HUES48 (cell line): ENCODE results near the gene CCNL2.

Source experiments
- H3K27ac ChIP-seq: one replicate; pipeline ENCODE4 v1.7.0; 2013; ENCODE audit warnings: low read depth, low read length, inconsistent platforms
- H3K27me3 ChIP-seq: 2 replicates; pipeline ENCODE4 v1.6.1; 2013; ENCODE audit warnings: mild to moderate bottlenecking, low read length; ENCODE audit not compliant: control insufficient read depth, insufficient read depth
- H3K36me3 ChIP-seq: 2 replicates; pipeline ENCODE4 v1.6.1; 2013; ENCODE audit warnings: low read length; ENCODE audit not compliant: control insufficient read depth, insufficient read depth
- H3K4me1 ChIP-seq: 2 replicates; pipeline ENCODE4 v1.6.1; 2013; ENCODE audit warnings: mild to moderate bottlenecking, low read length; ENCODE audit not compliant: control insufficient read depth, insufficient read depth
- H3K4me3 ChIP-seq: 2 replicates; pipeline ENCODE4 v1.5.1; 2013; ENCODE audit warnings: mild to moderate bottlenecking, low read depth, low read length
- H3K9ac ChIP-seq: 2 replicates; pipeline ENCODE4 v1.6.1; 2013; ENCODE audit warnings: mild to moderate bottlenecking, low read depth, low read length, moderate library complexity
- H3K9me3 ChIP-seq: 2 replicates; pipeline ENCODE4 v1.6.1; 2013; ENCODE audit warnings: low read length; ENCODE audit not compliant: control insufficient read depth, insufficient read depth

CCNL2 gene

GRCh38 chr1:1424707-1425106 lies 25.6 kb upstream of the CCNL2 start:
- no peaks in the 10 kb centered on the region for H3K36me3 ChIP-seq
- H3K9me3 ChIP-seq: no peaks in the 10 kb centered on the region
- H3K27ac ChIP-seq: no peak overlapping the region
- H3K27me3 ChIP-seq: no peaks in the 10 kb centered on the region; the same call in 1 of the 2 replicates
- H3K9ac ChIP-seq: no peak overlapping the region
- no peak overlapping the region for H3K4me3 ChIP-seq
- H3K4me1 ChIP-seq: peaks cover 20% of the 10 kb centered on the region; the same call in 1 of the 2 replicates

GRCh38 chr1:1423245-1423597 lies 24.1 kb upstream of the CCNL2 start:
- H3K27ac ChIP-seq: peak overlapping the region; percentile 27
- no peaks in the 10 kb centered on the region for H3K36me3 ChIP-seq
- H3K4me3 ChIP-seq: no peak overlapping the region
- no peaks in the 10 kb centered on the region for H3K9me3 ChIP-seq
- peaks cover 20% of the 10 kb centered on the region; the same call in 1 of the 2 replicates for H3K4me1 ChIP-seq
- no peaks in the 10 kb centered on the region; the same call in 1 of the 2 replicates for H3K27me3 ChIP-seq
- no peak overlapping the region for H3K9ac ChIP-seq

- no peak overlapping the region for H3K9ac ChIP-seq
- H3K27ac ChIP-seq: peak overlapping the region; percentile 27
- no peaks in the 10 kb centered on the region for H3K36me3 ChIP-seq
- H3K27me3 ChIP-seq: no peaks in the 10 kb centered on the region; the same call in 1 of the 2 replicates
- peaks cover 20% of the 10 kb centered on the region; the same call in 1 of the 2 replicates for H3K4me1 ChIP-seq
- H3K4me3 ChIP-seq: no peak overlapping the region
- H3K9me3 ChIP-seq: no peaks in the 10 kb centered on the region
Observed at GRCh38 chr1:1422465-1423244, 23.5 kb upstream of the CCNL2 start.

- Histone ChIP-seq H3K27ac (peak overlapping the region; percentile 17), H3K9ac (no peak overlapping the region), H3K27me3 (no peaks in the 10 kb centered on the region; the same call in 1 of the 2 replicates), H3K4me3 (no peak overlapping the region), H3K36me3 (no peaks in the 10 kb centered on the region), H3K9me3 (no peaks in the 10 kb centered on the region), H3K4me1 (peaks cover 20% of the 10 kb centered on the region; the same call in 1 of the 2 replicates)
Observed at GRCh38 chr1:1421907-1422464, 22.9 kb upstream of the CCNL2 start.

GRCh38 chr1:1421147-1421906 lies 22.2 kb upstream of the CCNL2 start, which contains the start of gene ANKRD65:
ANKRD65 (minus strand) TSS chr1:1421276; CDS start chr1:1421005, 271 bp downstream.
- Histone ChIP-seq H3K4me3 (no peak within 1 kb of the TSS), H3K36me3 (no peaks in the 10 kb centered on the region), H3K27me3 (no peaks in the 10 kb centered on the region; the same call in 1 of the 2 replicates), H3K4me1 (peaks cover 19% of the 10 kb centered on the region; the same call in 1 of the 2 replicates), H3K27ac (peak within 1 kb of the TSS; percentile 9), H3K9ac (no peak within 1 kb of the TSS), H3K9me3 (no peaks in the 10 kb centered on the region)

- Histone ChIP-seq H3K36me3 (no peaks in the 10 kb centered on the region), H3K4me1 (peaks cover 16% of the 10 kb centered on the region; the same call in 1 of the 2 replicates), H3K9me3 (no peaks in the 10 kb centered on the region), H3K27ac (peak overlapping the region; percentile 9), H3K27me3 (no peaks in the 10 kb centered on the region; the same call in 1 of the 2 replicates), H3K4me3 (no peak overlapping the region), H3K9ac (no peak overlapping the region)
Observed at GRCh38 chr1:1420654-1421141, 21.6 kb upstream of the CCNL2 start.

GRCh38 chr1:1419813-1420653 lies 20.9 kb upstream of the CCNL2 start:
- Histone ChIP-seq H3K9ac (no peak overlapping the region), H3K4me3 (peak overlapping the region; percentile 39; the same call in 1 of the 2 replicates), H3K27me3 (no peaks in the 10 kb centered on the region; the same call in 1 of the 2 replicates), H3K27ac (no peak overlapping the region), H3K4me1 (peaks cover 18% of the 10 kb centered on the region; the same call in 1 of the 2 replicates), H3K9me3 (no peaks in the 10 kb centered on the region), H3K36me3 (no peaks in the 10 kb centered on the region)

GRCh38 chr1:1419363-1419812 lies 20.3 kb upstream of the CCNL2 start:
- H3K9me3 ChIP-seq: no peaks in the 10 kb centered on the region
- H3K36me3 ChIP-seq: no peaks in the 10 kb centered on the region
- H3K9ac ChIP-seq: no peak overlapping the region
- peak overlapping the region; percentile 39; the same call in 1 of the 2 replicates for H3K4me3 ChIP-seq
- H3K27ac ChIP-seq: no peak overlapping the region
- H3K4me1 ChIP-seq: peaks cover 18% of the 10 kb centered on the region; the same call in 1 of the 2 replicates
- H3K27me3 ChIP-seq: no peaks in the 10 kb centered on the region; the same call in 1 of the 2 replicates

- H3K9ac ChIP-seq: no peak overlapping the region
- H3K27ac ChIP-seq: no peak overlapping the region
- no peaks in the 10 kb centered on the region for H3K9me3 ChIP-seq
- H3K27me3 ChIP-seq: no peaks in the 10 kb centered on the region; the same call in 1 of the 2 replicates
- H3K4me3 ChIP-seq: no peak overlapping the region
- H3K36me3 ChIP-seq: no peaks in the 10 kb centered on the region
- peaks cover 18% of the 10 kb centered on the region; the same call in 1 of the 2 replicates for H3K4me1 ChIP-seq
Observed at GRCh38 chr1:1418464-1419362, 19.6 kb upstream of the CCNL2 start.
